A549 (cell line): ENCODE measurements around the gene CNTN1.

Experiments used
- EP300 ChIP-seq, 2 experiments: fragments of >200 bp; sonication (Bioruptor Twin); formaldehyde crosslinking; IDR thresholded peaks; 2 replicates in 1 of 2; 3 replicates in 1 of 2; pipeline ENCODE4 v1.6.1; 2016 to 2017
- ESRRA ChIP-seq: fragments of 150-350 bp; IDR thresholded peaks from 2 replicates; pipeline ENCODE4 v1.6.1; 2014; ENCODE audit warnings: mild to moderate bottlenecking, low read length, borderline replicate concordance
- FOXS1 ChIP-seq: fragments of 250-450 bp; sonication (Bioruptor Pico); IDR thresholded peaks from 2 replicates; pipeline ENCODE4 v1.5.0; 2020; ENCODE audit warnings: mild to moderate bottlenecking, moderate library complexity
- POLR2A ChIP-seq: IDR thresholded peaks from 2 replicates; pipeline ENCODE4 v1.6.1; 2012; ENCODE audit warnings: mild to moderate bottlenecking, low read length
- ZFP36 ChIP-seq: fragments of 450-650 bp; IDR thresholded peaks from 2 replicates; pipeline ENCODE4 v1.6.1; 2014; ENCODE audit warnings: borderline replicate concordance; ENCODE audit not compliant: partially characterized antibody
- TF ChIP-seq, protein P1 (sequence below): fragments of >200 bp; sonication (Bioruptor Twin); formaldehyde crosslinking; IDR thresholded peaks from 3 replicates; pipeline ENCODE4 v1.5.1; 2016
- TF ChIP-seq, protein P2 (sequence below): fragments of 200-600 bp; sonication (generic); IDR thresholded peaks from 2 replicates; pipeline ENCODE4 v1.6.1; 2016; ENCODE audit warnings: antibody characterized with exemption, mild to moderate bottlenecking, moderate library complexity
- TF ChIP-seq, protein P3 (sequence below): fragments of 150-350 bp; IDR thresholded peaks from 2 replicates; pipeline ENCODE4 v1.6.1; 2014; ENCODE audit warnings: low read depth, mild to moderate bottlenecking, low read length

DNA sequence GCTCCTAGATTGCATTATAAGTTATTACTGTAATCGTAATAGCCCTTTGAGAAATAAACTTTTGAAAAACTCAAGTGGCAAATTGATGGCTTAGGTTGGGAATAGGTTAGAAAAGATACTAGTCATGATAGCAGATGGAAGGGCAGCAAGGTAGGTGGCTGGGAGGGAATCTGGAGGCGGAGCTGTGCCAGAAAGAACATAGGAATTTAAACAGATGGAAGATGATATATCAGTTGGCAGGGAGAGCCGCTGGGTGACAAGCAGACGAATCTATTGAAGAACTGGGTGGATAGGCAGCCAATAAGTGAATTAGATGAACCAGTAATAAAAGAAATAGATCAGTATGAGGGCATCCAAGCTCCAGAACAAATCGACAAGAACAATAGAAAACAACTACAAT lies 142.1 kb downstream of the CNTN1 start:
- TF ChIP-seq FOXS1 (no peak), POLR2A (no peak), EP300 (IDR thresholded peaks at IDR 0.05) (no peak), ESRRA (no peak), ZFP36 (no peak)
- TF ChIP-seq, protein P1, sequence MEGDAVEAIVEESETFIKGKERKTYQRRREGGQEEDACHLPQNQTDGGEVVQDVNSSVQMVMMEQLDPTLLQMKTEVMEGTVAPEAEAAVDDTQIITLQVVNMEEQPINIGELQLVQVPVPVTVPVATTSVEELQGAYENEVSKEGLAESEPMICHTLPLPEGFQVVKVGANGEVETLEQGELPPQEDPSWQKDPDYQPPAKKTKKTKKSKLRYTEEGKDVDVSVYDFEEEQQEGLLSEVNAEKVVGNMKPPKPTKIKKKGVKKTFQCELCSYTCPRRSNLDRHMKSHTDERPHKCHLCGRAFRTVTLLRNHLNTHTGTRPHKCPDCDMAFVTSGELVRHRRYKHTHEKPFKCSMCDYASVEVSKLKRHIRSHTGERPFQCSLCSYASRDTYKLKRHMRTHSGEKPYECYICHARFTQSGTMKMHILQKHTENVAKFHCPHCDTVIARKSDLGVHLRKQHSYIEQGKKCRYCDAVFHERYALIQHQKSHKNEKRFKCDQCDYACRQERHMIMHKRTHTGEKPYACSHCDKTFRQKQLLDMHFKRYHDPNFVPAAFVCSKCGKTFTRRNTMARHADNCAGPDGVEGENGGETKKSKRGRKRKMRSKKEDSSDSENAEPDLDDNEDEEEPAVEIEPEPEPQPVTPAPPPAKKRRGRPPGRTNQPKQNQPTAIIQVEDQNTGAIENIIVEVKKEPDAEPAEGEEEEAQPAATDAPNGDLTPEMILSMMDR = no peak
- TF ChIP-seq, protein P2, sequence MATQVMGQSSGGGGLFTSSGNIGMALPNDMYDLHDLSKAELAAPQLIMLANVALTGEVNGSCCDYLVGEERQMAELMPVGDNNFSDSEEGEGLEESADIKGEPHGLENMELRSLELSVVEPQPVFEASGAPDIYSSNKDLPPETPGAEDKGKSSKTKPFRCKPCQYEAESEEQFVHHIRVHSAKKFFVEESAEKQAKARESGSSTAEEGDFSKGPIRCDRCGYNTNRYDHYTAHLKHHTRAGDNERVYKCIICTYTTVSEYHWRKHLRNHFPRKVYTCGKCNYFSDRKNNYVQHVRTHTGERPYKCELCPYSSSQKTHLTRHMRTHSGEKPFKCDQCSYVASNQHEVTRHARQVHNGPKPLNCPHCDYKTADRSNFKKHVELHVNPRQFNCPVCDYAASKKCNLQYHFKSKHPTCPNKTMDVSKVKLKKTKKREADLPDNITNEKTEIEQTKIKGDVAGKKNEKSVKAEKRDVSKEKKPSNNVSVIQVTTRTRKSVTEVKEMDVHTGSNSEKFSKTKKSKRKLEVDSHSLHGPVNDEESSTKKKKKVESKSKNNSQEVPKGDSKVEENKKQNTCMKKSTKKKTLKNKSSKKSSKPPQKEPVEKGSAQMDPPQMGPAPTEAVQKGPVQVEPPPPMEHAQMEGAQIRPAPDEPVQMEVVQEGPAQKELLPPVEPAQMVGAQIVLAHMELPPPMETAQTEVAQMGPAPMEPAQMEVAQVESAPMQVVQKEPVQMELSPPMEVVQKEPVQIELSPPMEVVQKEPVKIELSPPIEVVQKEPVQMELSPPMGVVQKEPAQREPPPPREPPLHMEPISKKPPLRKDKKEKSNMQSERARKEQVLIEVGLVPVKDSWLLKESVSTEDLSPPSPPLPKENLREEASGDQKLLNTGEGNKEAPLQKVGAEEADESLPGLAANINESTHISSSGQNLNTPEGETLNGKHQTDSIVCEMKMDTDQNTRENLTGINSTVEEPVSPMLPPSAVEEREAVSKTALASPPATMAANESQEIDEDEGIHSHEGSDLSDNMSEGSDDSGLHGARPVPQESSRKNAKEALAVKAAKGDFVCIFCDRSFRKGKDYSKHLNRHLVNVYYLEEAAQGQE = no peak
- TF ChIP-seq, protein P3, sequence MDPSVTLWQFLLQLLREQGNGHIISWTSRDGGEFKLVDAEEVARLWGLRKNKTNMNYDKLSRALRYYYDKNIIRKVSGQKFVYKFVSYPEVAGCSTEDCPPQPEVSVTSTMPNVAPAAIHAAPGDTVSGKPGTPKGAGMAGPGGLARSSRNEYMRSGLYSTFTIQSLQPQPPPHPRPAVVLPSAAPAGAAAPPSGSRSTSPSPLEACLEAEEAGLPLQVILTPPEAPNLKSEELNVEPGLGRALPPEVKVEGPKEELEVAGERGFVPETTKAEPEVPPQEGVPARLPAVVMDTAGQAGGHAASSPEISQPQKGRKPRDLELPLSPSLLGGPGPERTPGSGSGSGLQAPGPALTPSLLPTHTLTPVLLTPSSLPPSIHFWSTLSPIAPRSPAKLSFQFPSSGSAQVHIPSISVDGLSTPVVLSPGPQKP = no peak
